DND-41 (cell line): ENCODE measurements around the gene RGP1.
A peak's percentile ranks its signal among the peaks of the same experiment; 100 is the strongest.

ENCODE experiments used
- ATAC-seq: fragments of 200-7000 bp; cut with Tn5 transposase; 3 replicates; pipeline ENCODE4 v1.9.1; 2021; ENCODE audit warnings: low read depth; ENCODE audit not compliant: insufficient read depth
- DNase-seq: peaks from one replicate; pipeline ENCODE4 v3.0.0-alpha.2; 2020
- H2AFZ ChIP-seq: 2 replicates; pipeline ENCODE4 v1.6.0; 2012; ENCODE audit warnings: low read depth, low read length
- H3K27ac ChIP-seq: 2 replicates; pipeline ENCODE4 v1.5.1; 2012; ENCODE audit warnings: low read length, inconsistent platforms
- H3K27me3 ChIP-seq: fragments of 200-600 bp; sonication (generic); 2 replicates; pipeline ENCODE4 v1.6.0; 2012; ENCODE audit warnings: low read length, mild to moderate bottlenecking, inconsistent platforms; ENCODE audit not compliant: insufficient read depth, poor library complexity
- H3K36me3 ChIP-seq: 2 replicates; pipeline ENCODE4 v1.5.1; 2012; ENCODE audit warnings: low read length, inconsistent platforms; ENCODE audit not compliant: insufficient read depth
- H3K4me1 ChIP-seq: 2 replicates; pipeline ENCODE4 v1.5.1; 2012; ENCODE audit warnings: mild to moderate bottlenecking, low read length; ENCODE audit not compliant: insufficient read depth
- H3K4me2 ChIP-seq: 2 replicates; pipeline ENCODE4 v1.6.0; 2012; ENCODE audit warnings: mild to moderate bottlenecking, moderate library complexity, low read length, inconsistent platforms; ENCODE audit not compliant: insufficient read depth
- H3K4me3 ChIP-seq, 2 experiments: fragments of 200-600 bp in 1 of 2; shearing (Covaris generic) in 1 of 2; 2 replicates each; pipeline ENCODE4 v1.5.1; 2012 to 2016; ENCODE audit warnings: inconsistent platforms in 2 of 2, low read length in 2 of 2, mild to moderate bottlenecking in 2 of 2, low read depth in 1 of 2, moderate library complexity in 1 of 2
- H3K79me2 ChIP-seq: 2 replicates; pipeline ENCODE4 v1.6.0; 2012; ENCODE audit warnings: low read length, inconsistent platforms; ENCODE audit not compliant: insufficient read depth
- H3K9ac ChIP-seq: 2 replicates; pipeline ENCODE4 v1.6.0; 2012; ENCODE audit warnings: low read depth, mild to moderate bottlenecking, inconsistent platforms, low read length, moderate library complexity
- H3K9me3 ChIP-seq: 2 replicates; pipeline ENCODE4 v1.5.1; 2012; ENCODE audit warnings: low read length, moderate library complexity, mild to moderate bottlenecking, inconsistent platforms; ENCODE audit not compliant: insufficient read depth, severe bottlenecking
- H4K20me1 ChIP-seq: 2 replicates; pipeline ENCODE4 v1.6.0; 2012; ENCODE audit warnings: low read length; ENCODE audit not compliant: insufficient read depth
- CTCF ChIP-seq: IDR thresholded peaks from 2 replicates; pipeline ENCODE4 v1.5.1; 2012; ENCODE audit warnings: borderline replicate concordance, low read length, moderate library complexity, mild to moderate bottlenecking; ENCODE audit not compliant: poor library complexity, severe bottlenecking; ENCODE audit errors: extremely low read depth
- EZH2 ChIP-seq: IDR thresholded peaks from 3 replicates; pipeline ENCODE4 v1.6.1; 2012; ENCODE audit warnings: borderline replicate concordance, low read depth, mild to moderate bottlenecking, moderate library complexity, low read length, inconsistent platforms; ENCODE audit not compliant: severe bottlenecking

The RGP1 gene

GRCh38 chr9:35740243-35740642, 8.8 kb upstream of the RGP1 start:
- H3K4me3 ChIP-seq = no peak overlapping the region
- ATAC-seq (no peak), DNase-seq (no peak)
- H3K9me3 ChIP-seq = no peaks in the 10 kb centered on the region
- H3K4me2 ChIP-seq = no peak overlapping the region
- no peak overlapping the region for H3K9ac ChIP-seq
- H3K79me2 ChIP-seq = no peaks in the 10 kb centered on the region
- peaks cover 76% of the 10 kb centered on the region for H3K36me3 ChIP-seq
- TF ChIP-seq CTCF = no peak
- TF ChIP-seq EZH2 = no peak
- H2AFZ ChIP-seq = no peak overlapping the region
- H3K4me1 ChIP-seq = peaks cover 4% of the 10 kb centered on the region; the same call in 1 of the 2 replicates
- H3K27ac ChIP-seq = no peak overlapping the region
- H3K27me3 ChIP-seq = no peaks in the 10 kb centered on the region
- H4K20me1 ChIP-seq = no peaks in the 10 kb centered on the region

GRCh38 chr9:35741740-35742139, 7.3 kb upstream of the RGP1 start:
- no peak overlapping the region for H2AFZ ChIP-seq
- H3K36me3 ChIP-seq = peaks cover 67% of the 10 kb centered on the region
- peaks cover 18% of the 10 kb centered on the region for H3K4me1 ChIP-seq
- no peak overlapping the region for H3K4me2 ChIP-seq
- ATAC-seq (peak; percentile 94), DNase-seq (peak; percentile 47)
- H3K9ac ChIP-seq = no peak overlapping the region
- H3K79me2 ChIP-seq = peaks cover 6% of the 10 kb centered on the region; the same call in 1 of the 2 replicates
- H3K4me3 ChIP-seq = no peak overlapping the region
- TF ChIP-seq EZH2 (no peak), CTCF (no peak)
- no peaks in the 10 kb centered on the region for H3K27me3 ChIP-seq
- H3K27ac ChIP-seq = no peak overlapping the region; the same call in 1 of the 2 replicates
- H4K20me1 ChIP-seq = no peaks in the 10 kb centered on the region
- H3K9me3 ChIP-seq = no peaks in the 10 kb centered on the region

GRCh38 chr9:35743452-35743851, 5.6 kb upstream of the RGP1 start:
- ATAC-seq (no peak), DNase-seq (no peak)
- H3K27me3 ChIP-seq = no peaks in the 10 kb centered on the region
- H3K4me3 ChIP-seq = no peak overlapping the region
- H3K79me2 ChIP-seq = peaks cover 21% of the 10 kb centered on the region
- H3K4me2 ChIP-seq = no peak overlapping the region
- H4K20me1 ChIP-seq = no peaks in the 10 kb centered on the region
- H3K4me1 ChIP-seq = peaks cover 35% of the 10 kb centered on the region
- H2AFZ ChIP-seq = no peak overlapping the region
- no peaks in the 10 kb centered on the region for H3K9me3 ChIP-seq
- no peak for TF ChIP-seq CTCF
- no peak for TF ChIP-seq EZH2
- no peak overlapping the region for H3K9ac ChIP-seq
- peaks cover 50% of the 10 kb centered on the region for H3K36me3 ChIP-seq
- no peak overlapping the region for H3K27ac ChIP-seq

GRCh38 chr9:35743880-35744518, 5.1 kb upstream of the RGP1 start:
- DNase-seq (no peak), ATAC-seq (no peak)
- Histone ChIP-seq H3K4me3 (no peak overlapping the region), H3K79me2 (peaks cover 21% of the 10 kb centered on the region), H2AFZ (no peak overlapping the region), H3K36me3 (peaks cover 44% of the 10 kb centered on the region), H3K27ac (no peak overlapping the region), H4K20me1 (no peaks in the 10 kb centered on the region), H3K27me3 (no peaks in the 10 kb centered on the region), H3K4me2 (no peak overlapping the region), H3K9me3 (no peaks in the 10 kb centered on the region), H3K9ac (no peak overlapping the region), H3K4me1 (peaks cover 37% of the 10 kb centered on the region)
- TF ChIP-seq EZH2 (no peak), CTCF (no peak)
